A549 (cell line): Measurements from ENCODE around the gene CRK.
"Not testable (repeated sequence)": the region's sequence is repeated elsewhere in the genome, so short reads cannot be mapped to it uniquely, and the experiment has no call there.

Experiments
- CEBPB ChIP-seq, 2 experiments: fragments of >200 bp in 1 of 2; sonication (Bioruptor Twin) in 1 of 2; formaldehyde crosslinking in 1 of 2; IDR thresholded peaks; 2 replicates each; pipeline ENCODE4 v1.6.1; 2012 to 2016
- ELK1 ChIP-seq: fragments of 150-350 bp; IDR thresholded peaks from 2 replicates; pipeline ENCODE4 v1.6.1; 2014; ENCODE audit warnings: low read depth, mild to moderate bottlenecking, low read length
- EP300 ChIP-seq, 2 experiments: fragments of >200 bp; sonication (Bioruptor Twin); formaldehyde crosslinking; IDR thresholded peaks; 2 replicates in 1 of 2; 3 replicates in 1 of 2; pipeline ENCODE4 v1.6.1; 2016 to 2017
- ESRRA ChIP-seq: fragments of 150-350 bp; IDR thresholded peaks from 2 replicates; pipeline ENCODE4 v1.6.1; 2014; ENCODE audit warnings: mild to moderate bottlenecking, low read length, borderline replicate concordance
- JUNB ChIP-seq: fragments of >200 bp; sonication (Bioruptor Twin); formaldehyde crosslinking; IDR thresholded peaks from 2 replicates; pipeline ENCODE4 v1.6.1; 2016
- POLR2A ChIP-seq: IDR thresholded peaks from 2 replicates; pipeline ENCODE4 v1.6.1; 2012; ENCODE audit warnings: mild to moderate bottlenecking, low read length
- RNF2 ChIP-seq: fragments of 200-600 bp; sonication (generic); IDR thresholded peaks from 2 replicates; pipeline ENCODE4 v1.6.1; 2016; ENCODE audit warnings: low read depth, mild to moderate bottlenecking, antibody characterized with exemption, moderate library complexity, borderline replicate concordance
- TF ChIP-seq, protein P1 (sequence below): fragments of >200 bp; sonication (Bioruptor Twin); formaldehyde crosslinking; IDR thresholded peaks from 3 replicates; pipeline ENCODE4 v1.5.1; 2016
- TF ChIP-seq, protein P2 (sequence below): IDR thresholded peaks from 2 replicates; pipeline ENCODE4 v1.6.1; 2012

GRCh38 chr17:1418476-1418875 is 37.6 kb downstream of the CRK start:
- not testable (repeated sequence) for TF ChIP-seq JUNB; CEBPB (IDR thresholded peaks at IDR 0.05); EP300 (IDR thresholded peaks at IDR 0.05); POLR2A; ELK1; ESRRA; RNF2
- TF ChIP-seq, protein P1, sequence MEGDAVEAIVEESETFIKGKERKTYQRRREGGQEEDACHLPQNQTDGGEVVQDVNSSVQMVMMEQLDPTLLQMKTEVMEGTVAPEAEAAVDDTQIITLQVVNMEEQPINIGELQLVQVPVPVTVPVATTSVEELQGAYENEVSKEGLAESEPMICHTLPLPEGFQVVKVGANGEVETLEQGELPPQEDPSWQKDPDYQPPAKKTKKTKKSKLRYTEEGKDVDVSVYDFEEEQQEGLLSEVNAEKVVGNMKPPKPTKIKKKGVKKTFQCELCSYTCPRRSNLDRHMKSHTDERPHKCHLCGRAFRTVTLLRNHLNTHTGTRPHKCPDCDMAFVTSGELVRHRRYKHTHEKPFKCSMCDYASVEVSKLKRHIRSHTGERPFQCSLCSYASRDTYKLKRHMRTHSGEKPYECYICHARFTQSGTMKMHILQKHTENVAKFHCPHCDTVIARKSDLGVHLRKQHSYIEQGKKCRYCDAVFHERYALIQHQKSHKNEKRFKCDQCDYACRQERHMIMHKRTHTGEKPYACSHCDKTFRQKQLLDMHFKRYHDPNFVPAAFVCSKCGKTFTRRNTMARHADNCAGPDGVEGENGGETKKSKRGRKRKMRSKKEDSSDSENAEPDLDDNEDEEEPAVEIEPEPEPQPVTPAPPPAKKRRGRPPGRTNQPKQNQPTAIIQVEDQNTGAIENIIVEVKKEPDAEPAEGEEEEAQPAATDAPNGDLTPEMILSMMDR: not testable (repeated sequence)
- TF ChIP-seq, protein P2, sequence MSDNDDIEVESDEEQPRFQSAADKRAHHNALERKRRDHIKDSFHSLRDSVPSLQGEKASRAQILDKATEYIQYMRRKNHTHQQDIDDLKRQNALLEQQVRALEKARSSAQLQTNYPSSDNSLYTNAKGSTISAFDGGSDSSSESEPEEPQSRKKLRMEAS: not testable (repeated sequence)
